Gastroesophageal sphincter (tissue), 4 donors: ENCODE data around the gene RNF7. TPM values are rescaled to one million over a fixed set of nuclear protein-coding genes. Genes with fewer than 3 reads are reported as not detected.
A peak's percentile ranks its signal among the peaks of the same experiment; 100 is the strongest.
"Not testable (repeated sequence)": the region's sequence is repeated elsewhere in the genome, so short reads cannot be mapped to it uniquely, and the experiment has no call there.

Experiments
- ATAC-seq: fragments of 150-250 bp; one replicate; pipeline ENCODE4 v1.9.1; 2016; ENCODE audit warnings: mild to moderate bottlenecking, moderate library complexity
- H3K27ac ChIP-seq, 4 donors: fragments of 200-600 bp; sonication (generic) in 3 of 4; 1 replicate in 3 of 4; 2 replicates in 1 of 4; pipeline ENCODE4 v1.5.1; 2016 to 2019
- H3K27me3 ChIP-seq: fragments of 200-600 bp; sonication (generic); one replicate; pipeline ENCODE4 v1.5.1; 2019
- H3K36me3 ChIP-seq, 2 donors: fragments of 200-600 bp; sonication (generic); one replicate each; pipeline ENCODE4 v1.5.1; 2019; ENCODE audit warnings: control low read depth in 1 of 2
- H3K4me1 ChIP-seq, 3 donors: fragments of 200-600 bp; sonication (generic); 1 replicate in 2 of 3; 2 replicates in 1 of 3; pipeline ENCODE4 v1.5.1; 2016 to 2019; ENCODE audit warnings: control low read depth in 2 of 3
- H3K4me3 ChIP-seq, 2 donors: fragments of 200-600 bp; sonication (generic); one replicate each; pipeline ENCODE4 v1.5.1; 2019; ENCODE audit warnings: mild to moderate bottlenecking in 1 of 2, moderate library complexity in 1 of 2
- H3K9me3 ChIP-seq, 3 donors: fragments of 200-600 bp; sonication (generic); one replicate each; pipeline ENCODE4 v1.5.1; 2017 to 2019; ENCODE audit warnings: control low read depth in 2 of 3
- CTCF ChIP-seq, 4 experiments: fragments of 200-600 bp in 2 of 4; fragments of 450-650 bp in 2 of 4; sonication (generic) in 1 of 4; IDR thresholded peaks; one replicate each; pipeline ENCODE4 v1.5.1; 2017 to 2019; ENCODE audit warnings: antibody characterized with exemption in 4 of 4, mild to moderate bottlenecking in 2 of 4, moderate library complexity in 2 of 4
- EP300 ChIP-seq: sonication (generic); formaldehyde crosslinking; IDR thresholded peaks from one replicate; pipeline ENCODE4 v1.6.1; 2017; ENCODE audit warnings: antibody characterized with exemption, mild to moderate bottlenecking
- POLR2A ChIP-seq, 2 donors: fragments of 450-650 bp; IDR thresholded peaks; one replicate each; pipeline ENCODE4 v1.6.1; 2017; ENCODE audit warnings: antibody characterized with exemption in 2 of 2, mild to moderate bottlenecking in 2 of 2, moderate library complexity in 1 of 2
- POLR2AphosphoS5 ChIP-seq: sonication (generic); formaldehyde crosslinking; IDR thresholded peaks from one replicate; pipeline ENCODE4 v1.6.1; 2017; ENCODE audit warnings: antibody characterized with exemption
- WGBS, 2 donors: methylation state at CpG; one replicate each; pipeline ENCODE4 v1.1.5; 2018; ENCODE audit warnings: low coverage in 1 of 2; 5-methylcytosine and 5-hydroxymethylcytosine counted together
- total RNA-seq, 4 donors: library from RNA; depleted of rRNA; stranded (reverse); fragments of >200 nt; gene quantifications; one replicate each; pipeline ENCODE4 v1.1.0, GENCODE V29; 2016

Gene RNF7
- 100 to 1,000 TPM in 1 of 4 donors, 10 to 100 TPM in 3; 73.0 to 133 (median 87.7) TPM for total RNA-seq

GRCh38 chr3:141738022-141738890 lies at the start of gene RNF7:
TSS of gene RNF7 (plus strand) at chr3:141738298. CDS start at chr3:141738342, 44 bp downstream.
- TF ChIP-seq POLR2AphosphoS5 (no peak), POLR2A (IDR thresholded peaks at IDR 0.05) (peak; percentile 75 to 83), EP300 (no peak), CTCF (IDR thresholded peaks at IDR 0.05) (peak; percentile 64 to 95 (median 92))
- Histone ChIP-seq H3K36me3 (peaks cover 0 to 8% of the 10 kb centered on the region in 2 donors), H3K27ac (peak within 1 kb of the TSS; percentile 68 to 98 (median 90)), H3K4me1 (peaks cover 13 to 40% (median 15%) of the 10 kb centered on the region in 3 donors), H3K4me3 (peak within 1 kb of the TSS; percentile 58 to 92), H3K27me3 (no peaks in the 10 kb centered on the region), H3K9me3 (no peaks in the 10 kb centered on the region)
- peak; percentile 98 for ATAC-seq
- 0 to 2% methylated on average over 8 to 10 of the region's 81 CpGs for WGBS, 2 donors

- WGBS, 2 donors, result 50 to 64% methylated on average over 3 to 4 of the region's 4 CpGs
- TF ChIP-seq POLR2AphosphoS5 (no peak), POLR2A (IDR thresholded peaks at IDR 0.05) (no peak), CTCF (IDR thresholded peaks at IDR 0.05) (no peak), EP300 (no peak)
- no peak for ATAC-seq
Observed at GRCh38 chr3:141690431-141691072, 47.5 kb upstream of the RNF7 start.

GRCh38 chr3:141691471-141691870 lies 46.6 kb upstream of the RNF7 start:
- H3K27me3 ChIP-seq, H3K4me1 ChIP-seq, ATAC-seq, H3K27ac ChIP-seq, H3K4me3 ChIP-seq, H3K9me3 ChIP-seq, H3K36me3 ChIP-seq: not testable (repeated sequence)
- WGBS, 2 donors, result 71 to 87% methylated on average over 2 to 3 of the region's 3 CpGs

More at GRCh38 chr3:141690431-141691072, 47.5 kb upstream of the RNF7 start:
- Histone ChIP-seq H3K27ac (no peak overlapping the region), H3K9me3 (peaks cover 0 to 8% (median 0%) of the 10 kb centered on the region in 3 donors), H3K27me3 (no peaks in the 10 kb centered on the region), H3K36me3 (no peaks in the 10 kb centered on the region), H3K4me1 (peaks cover 0 to 14% (median 0%) of the 10 kb centered on the region in 3 donors), H3K4me3 (no peak overlapping the region)

GRCh38 chr3:141692973-141693372 lies 45.1 kb upstream of the RNF7 start:
- not testable (repeated sequence) for H3K9me3 ChIP-seq, ATAC-seq, H3K27me3 ChIP-seq, H3K27ac ChIP-seq, H3K36me3 ChIP-seq, H3K4me3 ChIP-seq, H3K4me1 ChIP-seq
- WGBS, 2 donors, result 81 to 95% methylated on average over 4 of the region's 4 CpGs

- WGBS, 2 donors, result 56 to 80% methylated on average over 4 to 7 of the region's 7 CpGs
- no peak for ATAC-seq
- H3K36me3 ChIP-seq, result no peaks in the 10 kb centered on the region
- H3K4me1 ChIP-seq, result no peaks in the 10 kb centered on the region
- TF ChIP-seq EP300 (no peak), POLR2A (IDR thresholded peaks at IDR 0.05) (no peak)
- no peak overlapping the region for H3K27ac ChIP-seq
- no peak overlapping the region for H3K4me3 ChIP-seq
- no peaks in the 10 kb centered on the region for H3K27me3 ChIP-seq
- no peaks in the 10 kb centered on the region for H3K9me3 ChIP-seq
Observed at GRCh38 chr3:141699324-141699723, 38.8 kb upstream of the RNF7 start.

GRCh38 chr3:141699897-141700296 lies 38.2 kb upstream of the RNF7 start:
- ATAC-seq, result no peak
- 26 to 41% methylated on average over 4 of the region's 6 CpGs for WGBS, 2 donors
- TF ChIP-seq POLR2A (IDR thresholded peaks at IDR 0.05) (no peak), POLR2AphosphoS5 (no peak), EP300 (no peak), CTCF (IDR thresholded peaks at IDR 0.05) (no peak)
- H3K27ac ChIP-seq, result no peak overlapping the region
- no peak overlapping the region for H3K4me3 ChIP-seq
- H3K27me3 ChIP-seq, result no peaks in the 10 kb centered on the region
- H3K9me3 ChIP-seq, result no peaks in the 10 kb centered on the region
- H3K36me3 ChIP-seq, result no peaks in the 10 kb centered on the region
- no peaks in the 10 kb centered on the region for H3K4me1 ChIP-seq

- H3K27me3 ChIP-seq, H3K36me3 ChIP-seq, ATAC-seq, H3K27ac ChIP-seq, H3K9me3 ChIP-seq, H3K4me1 ChIP-seq, H3K4me3 ChIP-seq: not testable (repeated sequence)
- WGBS, 2 donors, result 83 to 92% methylated on average over 3 of the region's 3 CpGs
Observed at GRCh38 chr3:141703367-141703766, 34.7 kb upstream of the RNF7 start.
